ENCODE data around the gene PRND.
A peak's percentile ranks its signal among the peaks of the same experiment; 100 is the strongest.
"Not testable (repeated sequence)": the region's sequence is repeated elsewhere in the genome, so short reads cannot be mapped to it uniquely, and the experiment has no call there.

Gene PRND

DNA sequence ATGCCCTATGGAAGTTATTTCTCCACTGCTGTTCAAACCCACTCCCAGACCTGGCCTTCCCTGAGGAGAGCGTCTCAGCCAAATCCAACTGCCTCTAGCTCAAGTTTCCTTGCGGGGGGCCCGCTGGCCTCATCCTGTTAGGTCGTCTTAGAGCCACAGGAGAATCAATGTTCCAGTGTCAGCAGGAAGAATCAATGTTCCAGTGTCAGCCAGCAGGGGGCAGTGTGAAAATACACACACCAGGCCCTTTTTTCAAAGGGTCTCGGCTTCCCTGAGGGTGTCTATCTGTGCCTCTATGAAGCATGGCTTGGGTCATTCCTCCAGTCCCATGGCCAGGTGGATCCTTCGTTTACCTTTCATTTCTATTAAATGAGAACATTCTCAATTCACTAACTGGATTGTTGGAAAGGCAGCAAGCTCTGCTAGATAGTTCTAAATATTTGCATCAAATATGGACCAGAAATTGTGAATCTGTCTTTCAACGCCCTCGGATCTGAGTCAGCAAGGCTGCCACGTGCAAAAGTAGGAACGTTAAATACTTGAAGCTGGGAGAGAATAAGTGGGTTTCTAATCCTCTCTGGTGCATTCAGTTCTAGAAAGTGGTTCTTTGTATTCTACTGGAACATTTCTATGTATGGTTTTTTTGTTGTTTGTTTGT, 19.2 kb downstream of the PRND start:
- DNase-seq = peak; percentile 63

DNA sequence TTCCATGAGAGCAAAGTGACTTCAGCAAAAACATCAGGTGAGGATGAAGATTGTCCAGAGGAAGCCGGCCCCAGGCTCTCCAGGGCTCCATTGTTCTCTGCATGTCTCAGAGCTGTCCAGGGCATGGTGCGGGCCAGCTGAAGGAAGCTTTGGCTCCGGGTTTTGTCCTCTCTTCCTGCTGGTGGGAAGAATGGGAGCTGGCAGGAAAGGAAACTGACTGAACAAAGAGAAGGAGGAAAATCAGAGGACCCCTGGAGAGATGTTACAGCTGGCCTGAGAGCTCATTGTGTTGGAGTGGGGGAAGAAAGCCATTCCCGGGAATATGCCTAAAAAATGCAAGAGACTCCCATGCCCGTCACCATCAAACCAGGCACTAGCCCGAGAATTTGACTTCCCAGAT, 27.1 kb downstream of the PRND start:
- no peak for DNase-seq

DNA sequence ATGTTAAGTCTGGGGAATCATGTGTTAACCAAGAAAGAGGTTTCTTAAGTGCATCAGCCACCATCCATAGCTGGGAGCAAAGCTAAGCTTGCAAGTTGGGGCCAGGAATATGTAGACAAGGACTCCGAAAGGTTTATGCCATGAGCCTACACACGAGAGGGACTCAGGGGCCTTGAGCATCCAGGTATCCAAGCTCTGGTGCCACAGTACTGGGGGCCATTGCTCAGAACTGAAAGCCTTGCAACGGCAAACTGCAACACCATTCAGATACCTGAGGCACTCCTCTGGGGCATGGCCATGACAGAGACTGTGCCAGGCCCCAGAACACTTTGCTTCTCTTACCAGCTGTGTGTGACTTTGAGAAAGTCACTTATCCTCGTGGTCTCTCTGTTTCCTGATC, 27.6 kb downstream of the PRND start:
- no peak for DNase-seq

DNA sequence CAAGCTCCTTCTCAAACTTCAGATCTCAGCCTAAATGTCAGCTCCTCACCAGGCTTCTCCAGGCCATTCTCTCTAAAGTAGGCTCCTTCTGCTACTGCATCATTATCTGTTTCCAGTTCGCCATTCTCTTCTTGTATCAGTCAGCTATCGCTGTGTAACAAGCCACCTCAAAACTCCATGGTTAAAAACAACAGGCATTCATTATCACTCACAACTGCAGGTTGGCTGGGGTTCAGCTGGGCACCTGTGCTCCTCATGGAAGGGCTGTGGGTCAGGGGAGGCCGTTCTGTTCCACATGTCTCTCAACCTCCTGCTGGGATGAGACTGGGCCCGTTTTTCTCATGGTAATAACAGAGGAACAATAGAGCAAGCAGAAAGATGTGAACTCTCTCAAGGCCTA, 28.7 kb downstream of the PRND start:
- DNase-seq = no peak

DNA sequence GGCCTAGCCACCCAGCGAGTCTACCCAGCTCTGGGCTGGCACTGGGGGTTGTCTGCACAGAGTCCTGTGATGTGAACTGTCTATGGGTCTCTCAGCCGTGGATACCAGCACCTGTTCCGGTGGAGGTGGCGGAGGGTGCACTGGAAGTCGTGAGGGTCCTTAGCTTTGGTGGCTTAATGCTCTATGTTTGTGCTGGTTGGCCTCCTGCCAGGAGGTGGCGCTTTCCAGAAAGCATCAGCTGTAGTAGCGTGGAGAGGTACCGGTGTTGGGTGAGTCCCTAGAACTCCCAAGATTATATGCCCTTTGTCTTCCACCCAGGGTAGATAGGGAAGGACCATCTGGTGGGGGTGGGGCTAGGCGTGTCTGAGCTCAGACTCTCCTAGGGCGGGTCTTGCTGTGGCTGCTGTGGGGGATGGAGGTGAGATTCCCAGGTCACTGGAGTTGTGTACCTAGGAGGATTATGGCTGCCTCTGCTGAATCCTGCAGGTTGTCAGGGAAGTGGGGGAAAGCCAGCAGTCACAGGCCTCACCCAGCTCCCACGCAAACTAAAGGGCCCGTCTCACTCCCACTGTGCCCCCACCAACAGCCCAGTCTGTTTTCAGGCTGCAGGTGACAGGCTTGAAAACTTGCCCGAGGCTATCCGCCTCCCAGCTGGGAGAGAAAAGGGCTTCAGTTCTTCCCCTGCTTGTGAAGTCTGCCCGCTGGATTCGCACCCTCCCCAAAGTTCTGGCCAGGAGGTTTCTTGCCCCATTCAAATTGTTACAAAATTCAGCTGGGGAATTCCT, 37.6 kb downstream of the PRND start:
- DNase-seq = peak; percentile 28

DNA sequence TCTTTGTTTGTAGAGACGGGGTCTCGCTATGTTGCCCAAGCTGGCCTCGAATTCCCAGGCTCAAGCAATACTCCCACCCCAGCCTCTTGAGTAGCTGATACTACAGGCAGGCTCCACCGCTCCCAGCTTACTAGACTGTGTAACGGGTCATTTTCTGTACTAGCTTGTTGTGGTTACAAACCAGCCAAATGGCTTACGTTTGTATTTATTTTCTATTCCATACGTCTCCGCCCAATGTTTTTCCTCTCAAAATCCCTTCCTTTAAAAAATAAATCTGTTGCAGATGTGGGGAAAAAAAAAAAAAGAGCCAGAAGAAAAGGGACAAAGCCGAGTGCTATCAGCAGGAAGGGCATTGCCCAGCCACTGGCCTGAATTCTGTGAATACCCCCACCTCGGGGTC, 41.6 kb downstream of the PRND start:
- no peak for DNase-seq

DNA sequence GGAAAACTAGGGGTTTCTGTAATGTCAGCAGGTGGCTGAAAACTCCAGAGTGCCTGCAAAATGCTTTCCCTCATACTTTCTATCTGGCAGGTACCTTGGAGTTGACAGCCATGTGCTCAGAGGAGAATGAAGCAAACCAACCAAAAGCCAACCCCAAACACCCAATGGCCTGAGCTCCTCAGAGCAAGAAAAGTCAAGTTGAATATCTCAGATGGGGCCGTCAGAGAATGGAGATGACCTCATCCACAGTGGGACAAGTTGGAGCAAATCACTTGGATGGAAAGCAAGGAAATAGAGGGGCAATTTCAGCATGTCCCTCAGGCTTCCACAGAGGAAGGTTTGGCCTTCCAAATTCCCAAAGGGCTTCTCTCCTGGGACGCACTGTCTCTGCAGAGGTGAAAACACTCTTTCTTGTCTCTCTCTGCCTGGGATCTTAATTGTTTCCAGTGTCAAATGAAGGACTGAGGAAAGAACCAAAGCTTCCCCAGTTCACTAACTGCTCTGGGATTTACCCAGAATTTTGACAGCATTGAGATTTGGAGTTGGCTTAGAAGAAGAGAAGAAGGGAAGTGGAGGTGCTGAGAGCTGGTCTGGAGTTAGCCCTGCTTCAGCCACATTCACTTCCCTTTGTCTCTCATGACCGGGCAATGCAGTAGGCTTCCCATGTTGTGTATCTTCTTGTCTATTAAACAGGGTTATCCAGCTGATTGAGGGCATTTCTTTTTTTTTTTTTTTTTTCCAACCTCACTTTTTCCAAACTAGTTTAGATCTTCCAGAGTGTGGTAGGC, 42.2 kb downstream of the PRND start:
- DNase-seq = no peak

DNA sequence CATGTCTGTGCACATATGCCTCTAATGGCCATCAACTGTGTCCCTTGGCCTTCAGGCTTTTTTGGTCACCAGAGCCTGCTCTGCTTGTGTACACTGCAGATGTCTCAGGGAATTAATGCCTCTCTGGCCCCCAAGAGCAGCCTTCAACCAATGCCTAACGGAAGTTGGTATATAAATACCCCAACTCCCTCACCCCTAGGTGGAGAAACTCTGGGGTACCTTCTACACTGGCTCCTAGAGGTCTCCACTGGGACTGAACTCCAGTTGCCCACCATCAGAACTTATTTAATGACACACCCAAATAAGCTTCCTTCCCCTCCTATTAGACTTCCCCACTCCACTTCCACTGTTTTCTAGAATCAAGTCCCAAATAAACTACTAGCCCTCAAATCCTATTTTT, 43.1 kb downstream of the PRND start:
- DNase-seq = no peak

DNA sequence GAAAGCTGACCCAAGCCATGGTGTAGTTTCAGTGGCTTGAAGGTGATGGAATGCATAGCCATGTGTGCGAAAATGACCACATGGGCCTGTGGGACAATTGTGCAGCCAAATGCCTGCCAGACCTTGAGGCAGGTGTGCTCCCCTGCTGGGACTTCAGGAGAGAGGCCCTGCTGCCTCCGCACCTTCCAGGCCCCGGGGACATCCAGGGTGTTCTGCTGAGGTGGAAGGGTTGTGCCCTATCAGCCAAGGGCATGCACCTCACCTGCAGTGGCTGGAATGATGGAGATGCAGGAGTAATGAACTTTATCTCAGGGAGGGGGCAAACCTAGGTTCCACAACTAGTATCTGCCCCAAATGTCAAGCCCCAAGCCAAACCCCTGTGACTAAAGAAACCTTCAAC, 44.0 kb downstream of the PRND start:
- DNase-seq = no peak

DNA sequence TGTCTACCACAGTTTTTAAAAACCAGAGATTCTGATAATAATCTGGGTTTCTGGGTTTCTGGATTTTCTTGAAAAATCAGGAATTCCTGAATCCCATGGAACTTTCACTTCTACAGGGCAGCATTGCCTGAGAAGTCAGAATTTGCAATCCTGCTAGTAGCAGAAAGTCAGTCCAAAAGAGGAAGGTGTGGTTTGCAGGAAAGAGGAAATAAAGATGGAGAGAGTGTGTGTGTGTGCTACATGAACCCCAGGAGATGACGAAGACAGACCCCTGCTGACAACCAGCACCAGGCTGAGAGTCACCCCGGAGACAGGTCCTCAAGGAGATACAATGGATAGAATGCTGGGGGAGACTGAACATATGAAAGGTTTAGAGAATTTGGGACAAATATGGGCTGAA, 44.9 kb downstream of the PRND start:
- no peak for DNase-seq

DNA sequence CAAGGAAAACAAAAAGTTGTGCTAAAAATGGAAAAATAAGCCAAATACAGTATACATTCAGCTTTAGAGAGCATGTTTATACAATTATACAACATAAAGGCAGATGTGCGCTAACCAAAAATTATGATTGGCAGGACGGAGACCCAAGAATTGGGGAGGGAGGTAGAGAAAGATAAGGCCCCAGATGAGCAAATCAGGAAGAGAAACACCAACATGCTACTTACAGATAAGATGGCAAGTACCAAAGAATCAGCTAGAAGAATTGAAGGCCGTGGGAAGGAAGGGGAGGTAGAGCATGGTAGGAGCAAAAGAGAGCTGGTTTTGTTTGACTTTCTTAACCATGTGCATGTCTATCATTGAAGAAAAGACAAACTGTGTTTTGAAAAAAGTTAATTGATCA, 45.4 kb downstream of the PRND start:
- no peak for DNase-seq

DNA sequence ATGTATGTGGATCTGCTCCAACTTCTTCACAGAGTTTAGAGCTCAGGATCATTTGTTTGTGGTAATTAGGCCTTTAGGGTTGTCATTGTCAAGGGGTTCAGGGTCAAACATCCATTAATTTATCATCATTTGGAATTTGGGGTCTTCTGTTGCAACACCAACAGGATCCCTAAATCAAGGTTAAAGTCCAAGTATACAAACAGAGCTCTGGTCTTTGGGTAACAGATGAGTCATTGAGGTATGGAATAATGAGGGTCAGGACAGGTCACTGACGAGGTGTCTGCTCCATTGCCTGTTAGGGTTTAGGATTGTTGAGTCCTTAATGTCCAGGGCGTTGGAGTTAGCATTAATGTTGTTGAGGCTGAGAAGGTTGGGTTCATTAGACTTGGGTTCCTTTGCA, 47.6 kb downstream of the PRND start:
- DNase-seq = no peak

DNA sequence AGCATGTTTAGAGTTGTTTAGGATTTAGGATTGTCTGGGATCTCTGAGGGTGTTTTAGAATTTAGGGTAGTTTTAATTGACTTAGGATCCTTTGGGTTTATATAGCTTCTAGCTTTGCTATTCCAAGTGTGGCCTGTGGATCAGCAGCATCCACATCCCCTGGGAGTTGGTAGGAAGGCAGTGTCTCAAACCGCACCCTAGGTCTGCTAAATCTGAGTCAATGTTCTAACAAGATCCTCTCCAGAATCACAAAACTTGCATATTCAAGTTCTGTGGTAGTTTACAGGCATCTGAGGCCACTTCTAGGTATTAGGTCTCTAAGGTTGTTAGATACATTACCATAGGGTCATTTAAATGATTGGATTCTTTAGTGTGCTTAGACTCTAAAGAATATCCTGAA, 48.3 kb downstream of the PRND start:
- DNase-seq = no peak

DNA sequence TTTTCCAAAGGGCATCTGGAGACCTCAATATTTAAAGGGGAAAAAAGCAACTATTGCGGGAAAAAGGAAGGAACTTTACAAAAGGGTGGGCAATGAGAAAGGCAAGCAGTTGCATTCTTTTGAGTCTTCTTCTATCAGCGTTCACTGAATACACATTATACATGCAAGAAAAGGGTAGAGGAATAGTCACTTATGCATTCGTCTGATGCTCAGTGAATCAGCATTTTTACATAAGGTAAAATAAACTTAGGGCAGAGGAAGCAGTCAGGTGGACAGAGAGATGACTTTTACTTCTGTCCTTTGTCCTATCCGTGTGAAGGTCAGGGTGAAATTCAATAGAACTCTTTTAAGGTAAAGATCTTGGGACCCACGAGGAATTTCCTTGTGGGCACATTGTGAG, 49.3 kb downstream of the PRND start:
- DNase-seq = no peak

DNA sequence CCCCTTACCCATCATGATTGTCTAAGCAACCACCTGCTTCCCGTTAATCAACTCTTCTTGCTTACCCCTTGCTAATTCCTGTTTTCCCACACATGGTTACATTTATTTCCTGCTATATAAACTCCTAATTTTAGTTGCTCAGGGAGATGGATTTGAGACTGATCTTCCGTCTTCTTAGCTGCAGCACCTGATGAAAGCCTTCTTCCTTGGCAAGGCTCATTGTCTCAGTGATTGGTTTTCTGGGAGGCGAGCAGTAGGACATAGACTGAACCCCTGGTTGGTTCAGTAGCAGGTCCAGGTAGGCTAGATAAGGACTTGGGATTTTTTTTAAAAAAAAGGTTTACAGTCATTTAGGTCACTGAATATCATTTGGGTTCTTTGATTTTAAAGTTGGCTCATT, 50.4 kb downstream of the PRND start:
- no peak for DNase-seq

DNA sequence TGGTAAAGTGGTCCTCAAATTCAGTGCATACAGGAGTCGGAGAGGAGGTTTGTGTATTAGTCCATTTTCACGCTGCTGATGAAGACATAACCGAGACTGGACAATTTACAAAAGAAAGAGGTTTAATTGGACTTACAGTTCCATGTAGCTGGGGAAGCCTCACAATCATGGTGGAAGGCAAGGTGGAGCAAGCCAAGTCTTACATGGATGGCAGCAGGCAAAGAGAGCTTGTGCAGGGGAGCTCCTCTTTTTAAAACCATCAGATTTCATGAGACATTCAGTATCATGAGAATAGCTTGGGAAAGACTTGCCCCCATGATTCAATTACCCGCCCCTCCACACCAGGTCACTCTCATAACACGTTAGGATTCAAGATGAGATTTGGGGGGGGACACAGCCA, 51.3 kb downstream of the PRND start:
- DNase-seq = not testable (repeated sequence)

DNA sequence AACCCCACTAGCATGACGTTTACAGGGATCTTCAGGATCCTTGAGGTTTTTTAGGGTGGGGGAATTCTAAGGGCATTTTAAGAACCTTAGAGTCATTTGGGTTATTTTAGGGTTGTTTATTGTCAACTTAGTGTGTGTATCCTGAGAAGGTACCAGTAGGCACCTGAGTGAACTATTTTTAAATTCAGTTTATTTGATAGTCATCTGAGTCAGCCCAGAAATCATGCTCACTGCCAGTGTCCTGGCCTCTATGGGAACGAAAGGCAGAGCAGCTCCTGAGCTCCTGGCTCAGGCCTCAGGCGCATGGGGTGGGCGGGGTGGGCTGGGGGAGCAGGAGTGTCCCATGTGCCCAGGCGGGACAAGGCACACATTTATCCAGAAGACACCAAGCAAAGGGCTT, 52.0 kb downstream of the PRND start:
- no peak for DNase-seq

DNA sequence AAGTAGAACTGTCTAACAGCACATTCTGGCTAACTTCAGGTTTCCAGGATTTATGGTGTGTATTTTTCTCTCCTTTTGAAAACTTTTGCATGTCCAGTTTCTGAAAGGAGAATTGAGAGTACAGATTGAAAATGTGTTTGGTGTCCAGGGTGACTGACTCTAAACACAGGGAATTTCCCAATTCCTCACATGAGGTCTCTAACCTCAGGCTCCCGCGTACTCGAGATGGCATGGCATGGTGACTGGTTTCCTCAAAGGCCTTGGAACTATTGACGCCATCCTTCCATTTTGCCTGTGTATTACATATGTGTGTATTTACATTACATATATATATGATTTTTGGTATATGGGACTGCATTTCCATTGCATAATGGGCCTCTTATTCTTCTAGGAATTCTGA, 52.5 kb downstream of the PRND start:
- no peak for DNase-seq

DNA sequence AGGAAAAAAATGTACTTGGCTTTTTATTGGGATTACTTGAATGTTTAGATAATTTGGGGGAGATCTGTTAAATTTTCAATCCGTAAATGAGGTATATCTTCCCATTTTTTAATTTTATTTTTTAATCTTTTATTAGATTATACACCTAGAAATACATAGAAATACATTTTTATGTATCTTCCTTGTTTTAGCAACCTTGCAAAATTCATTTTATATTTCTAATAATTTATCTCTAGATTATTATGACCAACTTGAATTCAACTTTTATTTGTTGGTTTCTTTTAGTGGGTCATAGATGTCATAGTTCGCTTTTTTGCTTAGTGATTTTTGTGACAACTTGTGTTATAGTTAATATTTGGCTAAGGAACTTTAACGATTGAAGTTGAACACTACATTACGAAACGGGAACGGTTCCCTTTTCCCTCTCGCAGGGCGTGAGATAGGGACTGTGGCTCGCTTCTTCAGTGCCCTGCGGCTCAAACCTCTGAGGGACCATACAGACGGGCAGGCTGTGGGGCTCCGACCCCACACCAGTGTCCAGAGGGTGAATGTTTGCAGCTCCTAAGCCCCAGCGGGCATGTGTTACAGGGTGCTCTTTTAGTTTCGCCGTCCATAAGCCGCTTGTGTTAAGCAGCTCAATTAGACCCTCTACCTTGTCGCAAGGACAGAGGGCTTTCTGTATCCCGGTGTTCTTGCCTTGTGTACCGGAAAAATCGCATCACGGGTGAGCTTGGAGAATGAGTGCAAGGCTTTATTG, 53.8 kb downstream of the PRND start:
- DNase-seq = no peak

DNA sequence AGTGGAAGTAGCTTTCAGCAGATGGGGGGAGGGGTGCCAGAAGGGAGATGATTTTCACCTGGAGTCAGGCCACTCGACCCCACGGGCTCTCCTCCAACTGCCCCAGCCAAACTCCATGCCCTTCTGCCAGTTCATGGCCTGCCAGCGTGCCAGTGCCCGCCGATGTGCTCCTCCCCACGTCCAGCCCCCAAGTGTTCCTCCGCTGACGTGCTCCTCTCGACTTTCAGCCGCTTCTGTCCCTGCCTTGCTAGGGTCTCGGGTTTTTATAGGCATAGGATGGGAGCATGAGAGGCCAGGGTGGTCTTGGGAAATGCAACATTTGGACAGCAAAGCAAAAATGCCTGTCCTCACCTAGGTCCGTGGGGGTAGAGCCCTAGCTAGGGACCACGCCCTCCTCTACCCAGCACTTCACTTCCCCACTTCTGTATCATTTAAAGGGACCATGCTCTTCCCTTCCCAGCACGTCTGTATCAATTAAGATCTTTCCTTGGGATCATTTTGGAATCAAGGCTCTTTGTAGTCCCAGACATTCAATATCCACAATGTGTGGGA, 54.4 kb downstream of the PRND start:
- no peak for DNase-seq
